ENCODE data around the gene TPX2. TPM values are rescaled to one million over a fixed set of nuclear protein-coding genes. Genes with fewer than 3 reads are reported as not detected.

The TPX2 gene, protein sequence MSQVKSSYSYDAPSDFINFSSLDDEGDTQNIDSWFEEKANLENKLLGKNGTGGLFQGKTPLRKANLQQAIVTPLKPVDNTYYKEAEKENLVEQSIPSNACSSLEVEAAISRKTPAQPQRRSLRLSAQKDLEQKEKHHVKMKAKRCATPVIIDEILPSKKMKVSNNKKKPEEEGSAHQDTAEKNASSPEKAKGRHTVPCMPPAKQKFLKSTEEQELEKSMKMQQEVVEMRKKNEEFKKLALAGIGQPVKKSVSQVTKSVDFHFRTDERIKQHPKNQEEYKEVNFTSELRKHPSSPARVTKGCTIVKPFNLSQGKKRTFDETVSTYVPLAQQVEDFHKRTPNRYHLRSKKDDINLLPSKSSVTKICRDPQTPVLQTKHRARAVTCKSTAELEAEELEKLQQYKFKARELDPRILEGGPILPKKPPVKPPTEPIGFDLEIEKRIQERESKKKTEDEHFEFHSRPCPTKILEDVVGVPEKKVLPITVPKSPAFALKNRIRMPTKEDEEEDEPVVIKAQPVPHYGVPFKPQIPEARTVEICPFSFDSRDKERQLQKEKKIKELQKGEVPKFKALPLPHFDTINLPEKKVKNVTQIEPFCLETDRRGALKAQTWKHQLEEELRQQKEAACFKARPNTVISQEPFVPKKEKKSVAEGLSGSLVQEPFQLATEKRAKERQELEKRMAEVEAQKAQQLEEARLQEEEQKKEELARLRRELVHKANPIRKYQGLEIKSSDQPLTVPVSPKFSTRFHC
- 10 to 100 TPM; 21.8 to 74.5 TPM for total RNA-seq

DNA sequence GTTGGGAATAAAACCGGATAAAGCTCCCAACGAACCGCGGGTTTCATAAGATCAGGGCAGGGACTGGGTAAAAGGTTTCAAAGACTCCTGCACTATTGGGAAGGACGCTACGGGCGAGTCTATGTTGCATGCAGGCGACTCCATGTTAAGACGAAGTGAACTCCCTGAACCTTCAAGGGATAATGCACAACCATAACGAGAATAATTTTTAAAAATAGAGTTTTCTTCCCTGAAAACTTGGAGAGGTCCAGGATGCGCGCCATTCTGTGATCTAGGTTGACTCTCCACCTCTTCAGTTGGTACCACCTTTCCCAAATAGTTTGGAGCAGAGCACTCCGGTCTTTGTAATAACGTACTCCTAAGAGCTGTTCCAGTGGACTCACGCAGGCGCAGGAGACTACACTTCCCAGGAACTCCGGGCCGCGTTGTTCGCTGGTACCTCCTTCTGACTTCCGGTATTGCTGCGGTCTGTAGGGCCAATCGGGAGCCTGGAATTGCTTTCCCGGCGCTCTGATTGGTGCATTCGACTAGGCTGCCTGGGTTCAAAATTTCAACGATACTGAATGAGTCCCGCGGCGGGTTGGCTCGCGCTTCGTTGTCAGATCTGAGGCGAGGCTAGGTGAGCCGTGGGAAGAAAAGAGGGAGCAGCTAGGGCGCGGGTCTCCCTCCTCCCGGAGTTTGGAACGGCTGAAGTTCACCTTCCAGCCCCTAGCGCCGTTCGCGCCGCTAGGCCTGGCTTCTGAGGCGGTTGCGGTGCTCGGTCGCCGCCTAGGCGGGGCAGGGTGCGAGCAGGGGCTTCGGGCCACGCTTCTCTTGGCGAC, at the start of gene TPX2:
TSS of gene TPX2 (plus strand) at position 562 of the 821 bp plus-strand sequence. CDS start 18,187 bp downstream, outside the sequence.
- Histone ChIP-seq H3K4me1 (no peaks in the 10 kb centered on the region), H3K36me3 (no peaks in the 10 kb centered on the region), H3K27ac (peak within 1 kb of the TSS; percentile 49), H3K9ac (ENCODE audit: low read depth in 2 of 2, low read length in 2 of 2) (peak within 1 kb of the TSS; percentile 67 to 75), H3K4me3 (peak within 1 kb of the TSS; percentile 75), H3K27me3 (no peaks in the 10 kb centered on the region), H3K9me3 (no peaks in the 10 kb centered on the region)
- TF ChIP-seq, protein P1, sequence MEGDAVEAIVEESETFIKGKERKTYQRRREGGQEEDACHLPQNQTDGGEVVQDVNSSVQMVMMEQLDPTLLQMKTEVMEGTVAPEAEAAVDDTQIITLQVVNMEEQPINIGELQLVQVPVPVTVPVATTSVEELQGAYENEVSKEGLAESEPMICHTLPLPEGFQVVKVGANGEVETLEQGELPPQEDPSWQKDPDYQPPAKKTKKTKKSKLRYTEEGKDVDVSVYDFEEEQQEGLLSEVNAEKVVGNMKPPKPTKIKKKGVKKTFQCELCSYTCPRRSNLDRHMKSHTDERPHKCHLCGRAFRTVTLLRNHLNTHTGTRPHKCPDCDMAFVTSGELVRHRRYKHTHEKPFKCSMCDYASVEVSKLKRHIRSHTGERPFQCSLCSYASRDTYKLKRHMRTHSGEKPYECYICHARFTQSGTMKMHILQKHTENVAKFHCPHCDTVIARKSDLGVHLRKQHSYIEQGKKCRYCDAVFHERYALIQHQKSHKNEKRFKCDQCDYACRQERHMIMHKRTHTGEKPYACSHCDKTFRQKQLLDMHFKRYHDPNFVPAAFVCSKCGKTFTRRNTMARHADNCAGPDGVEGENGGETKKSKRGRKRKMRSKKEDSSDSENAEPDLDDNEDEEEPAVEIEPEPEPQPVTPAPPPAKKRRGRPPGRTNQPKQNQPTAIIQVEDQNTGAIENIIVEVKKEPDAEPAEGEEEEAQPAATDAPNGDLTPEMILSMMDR (IDR thresholded peaks at IDR 0.05): no peak
- intact Hi-C loops (cut with DNase I): no loop called here
- DNase-seq: peak; percentile 96

DNA sequence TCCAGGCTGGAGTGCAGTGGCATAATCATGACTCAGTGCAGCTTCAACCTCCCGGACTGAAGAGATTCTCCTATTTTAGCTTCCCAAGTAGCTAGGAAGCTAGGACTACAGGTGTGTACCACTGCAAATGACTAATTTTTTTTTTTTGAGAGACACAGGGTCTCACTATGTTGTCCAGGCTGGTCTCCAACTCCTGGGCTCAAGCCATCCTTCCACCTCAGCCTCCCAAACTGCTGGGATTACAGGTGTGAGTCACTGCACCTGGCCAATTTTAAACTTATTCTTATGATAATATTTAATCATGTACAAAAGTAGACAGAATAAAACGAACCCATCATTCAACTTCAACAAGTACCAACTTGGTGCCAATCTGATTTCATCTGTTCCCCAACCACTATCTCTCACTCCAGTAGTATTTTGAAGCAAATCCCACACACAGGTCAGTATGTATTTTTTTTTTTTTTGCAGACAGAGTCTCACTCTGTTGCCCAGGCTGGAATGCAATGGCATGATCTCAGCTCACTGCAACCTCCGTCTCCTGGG, 48.9 kb upstream of the TPX2 start:
- no peak overlapping the region for H3K9ac ChIP-seq (ENCODE audit: low read depth in 2 of 2, low read length in 2 of 2)
- no peak overlapping the region for H3K27ac ChIP-seq
- no peaks in the 10 kb centered on the region for H3K36me3 ChIP-seq
- no peaks in the 10 kb centered on the region for H3K4me1 ChIP-seq
- intact Hi-C loops (cut with DNase I): no loop called here
- H3K27me3 ChIP-seq: no peaks in the 10 kb centered on the region
- H3K4me3 ChIP-seq: no peak overlapping the region
- H3K9me3 ChIP-seq: no peaks in the 10 kb centered on the region
- TF ChIP-seq, protein P1 (IDR thresholded peaks at IDR 0.05): no peak
- no peak for DNase-seq

DNA sequence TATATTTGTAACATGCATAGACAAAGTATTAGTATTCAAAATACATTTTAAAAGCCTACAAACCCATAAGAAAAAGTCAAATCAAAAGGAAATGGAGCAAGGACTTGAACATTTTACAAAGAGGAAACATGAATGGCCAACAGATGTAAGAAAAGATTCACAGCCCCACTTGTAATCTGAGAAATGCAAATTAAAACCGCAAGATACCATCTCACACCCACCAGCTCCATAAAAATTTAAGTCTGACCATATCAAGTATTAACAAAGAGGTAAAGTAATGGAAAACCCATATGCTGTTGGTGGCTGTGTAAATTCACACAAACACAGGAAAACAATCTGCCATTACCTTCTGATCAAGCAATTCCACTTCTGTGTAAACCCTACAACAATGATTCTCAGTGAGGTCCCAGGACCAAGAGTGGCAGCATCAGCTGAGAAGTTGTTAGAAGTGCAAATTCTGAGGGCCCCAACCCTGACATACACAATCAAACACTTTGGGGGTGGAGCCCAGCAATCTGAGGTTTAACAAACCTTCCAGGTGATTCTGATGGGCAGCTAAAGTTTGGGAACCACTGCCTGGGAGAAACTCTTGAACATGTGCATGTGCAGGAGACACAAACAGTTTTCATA, 47.3 kb upstream of the TPX2 start:
- TF ChIP-seq, protein P1 (IDR thresholded peaks at IDR 0.05): no peak
- no peaks in the 10 kb centered on the region for H3K9me3 ChIP-seq
- H3K9ac ChIP-seq (ENCODE audit: low read depth in 2 of 2, low read length in 2 of 2): no peak overlapping the region
- no peak for DNase-seq
- no peaks in the 10 kb centered on the region for H3K36me3 ChIP-seq
- H3K4me1 ChIP-seq: no peaks in the 10 kb centered on the region
- no peak overlapping the region for H3K4me3 ChIP-seq
- intact Hi-C loops (cut with DNase I): no loop called here
- H3K27me3 ChIP-seq: no peaks in the 10 kb centered on the region
- no peak overlapping the region for H3K27ac ChIP-seq

DNA sequence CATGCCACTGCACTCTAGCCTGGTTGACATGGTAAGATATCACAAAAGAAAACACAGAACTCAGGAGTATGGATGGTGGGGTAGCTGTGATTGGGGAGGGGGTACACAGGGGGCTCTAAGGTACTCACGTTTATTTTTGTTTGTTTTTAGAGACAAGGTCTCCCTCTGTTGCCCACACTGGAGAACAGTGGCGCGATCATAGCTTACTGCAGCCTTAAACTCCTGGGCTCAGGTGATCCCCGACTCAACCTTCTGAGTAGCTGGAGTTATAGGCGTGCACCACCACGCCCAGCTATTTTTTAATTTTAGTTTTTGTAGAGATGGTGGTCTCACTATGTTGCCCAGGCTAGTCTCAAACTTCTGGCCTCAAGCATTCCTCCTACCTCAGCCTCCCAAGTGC, 45.7 kb upstream of the TPX2 start:
- Histone ChIP-seq H3K36me3 (no peaks in the 10 kb centered on the region), H3K27me3 (no peaks in the 10 kb centered on the region), H3K4me1 (no peaks in the 10 kb centered on the region), H3K9me3 (no peaks in the 10 kb centered on the region), H3K27ac (no peak overlapping the region), H3K9ac (ENCODE audit: low read depth in 2 of 2, low read length in 2 of 2) (no peak overlapping the region), H3K4me3 (no peak overlapping the region)
- DNase-seq: no peak
- intact Hi-C loops (cut with DNase I): no loop called here
- TF ChIP-seq, protein P1 (IDR thresholded peaks at IDR 0.05): no peak

All from colonic mucosa (tissue), 4 donors.